Keratinocyte (primary cell): ENCODE data around the gene SFMBT2. TPM values are rescaled to one million over a fixed set of nuclear protein-coding genes. Genes with fewer than 3 reads are reported as not detected.

Experiments used
- DNase-seq: peaks from one replicate; pipeline ENCODE4 v3.0.0-alpha.2; 2011; ENCODE audit warnings: low read depth, missing footprints, low spot score
- FAIRE-seq: peaks from 2 replicates; lab custom pipeline; 2011; peaks lifted over from hg19 to GRCh38; lab: Jason Lieb, UNC
- H2AFZ ChIP-seq: 2 replicates; pipeline ENCODE4 v1.6.0; 2012; ENCODE audit warnings: low read length, control low read depth, inconsistent platforms; ENCODE audit not compliant: control insufficient read depth
- H3K27ac ChIP-seq: 2 replicates; pipeline ENCODE4 v1.5.1; 2011; ENCODE audit warnings: low read length; ENCODE audit not compliant: control insufficient read depth, insufficient read depth
- H3K27me3 ChIP-seq: 3 replicates; pipeline ENCODE4 v1.6.0; 2011; ENCODE audit warnings: low read length; ENCODE audit not compliant: control insufficient read depth, insufficient read depth; ENCODE audit errors: extremely low read depth
- H3K36me3 ChIP-seq, 2 experiments: 2 replicates in 1 of 2; 3 replicates in 1 of 2; pipeline ENCODE4 v1.5.1; 2011; ENCODE audit warnings: low read length in 2 of 2, mild to moderate bottlenecking in 1 of 2; ENCODE audit not compliant: control insufficient read depth in 2 of 2, insufficient read depth in 2 of 2; ENCODE audit errors: extremely low read depth in 1 of 2
- H3K4me1 ChIP-seq: 3 replicates; pipeline ENCODE4 v1.5.1; 2011; ENCODE audit warnings: low read length; ENCODE audit not compliant: control insufficient read depth, insufficient read depth; ENCODE audit errors: extremely low read depth
- H3K4me2 ChIP-seq: 3 replicates; pipeline ENCODE4 v1.6.0; 2011; ENCODE audit warnings: low read depth, low read length; ENCODE audit not compliant: control insufficient read depth, insufficient read depth; ENCODE audit errors: extremely low read depth
- H3K4me3 ChIP-seq, 3 experiments: fragments of 200-600 bp in 1 of 3; sonication (generic) in 1 of 3; 2 replicates in 2 of 3; 3 replicates in 1 of 3; pipeline ENCODE4 v1.5.1; 2011 to 2016; ENCODE audit warnings: low read length in 3 of 3, mild to moderate bottlenecking in 3 of 3, control low read depth in 2 of 3, inconsistent platforms in 1 of 3, low read depth in 1 of 3, mixed read lengths in 1 of 3, mixed run types in 1 of 3, moderate library complexity in 1 of 3; ENCODE audit not compliant: control insufficient read depth in 2 of 3, insufficient read depth in 2 of 3; ENCODE audit errors: extremely low read depth in 1 of 3
- H3K79me2 ChIP-seq: 2 replicates; pipeline ENCODE4 v1.6.0; 2012; ENCODE audit warnings: low read length; ENCODE audit not compliant: control insufficient read depth, insufficient read depth
- H3K9ac ChIP-seq: 3 replicates; pipeline ENCODE4 v1.6.0; 2011; ENCODE audit warnings: low read length; ENCODE audit not compliant: control insufficient read depth, insufficient read depth; ENCODE audit errors: extremely low read depth
- H3K9me1 ChIP-seq: 3 replicates; pipeline ENCODE4 v1.6.0; 2011; ENCODE audit warnings: low read length; ENCODE audit not compliant: control insufficient read depth, insufficient read depth; ENCODE audit errors: extremely low read depth
- H3K9me3 ChIP-seq: 2 replicates; pipeline ENCODE4 v1.5.1; 2012; ENCODE audit warnings: low read depth, low read length; ENCODE audit not compliant: control insufficient read depth
- H4K20me1 ChIP-seq: 3 replicates; pipeline ENCODE4 v1.6.0; 2011; ENCODE audit warnings: low read length; ENCODE audit not compliant: control insufficient read depth, insufficient read depth; ENCODE audit errors: extremely low read depth
- CTCF ChIP-seq, 3 experiments: IDR thresholded peaks in 1 of 3; conservative IDR thresholded peaks in 1 of 3; optimal IDR thresholded peaks in 1 of 3; 2 replicates in 2 of 3; 3 replicates in 1 of 3; pipeline versions ENCODE3 to v1.5.1; 2011; ENCODE audit warnings: low read length in 3 of 3, mild to moderate bottlenecking in 3 of 3, moderate library complexity in 2 of 3, control low read depth in 1 of 3, inconsistent platforms in 1 of 3; ENCODE audit not compliant: insufficient read depth in 2 of 3; ENCODE audit errors: extremely low read depth in 1 of 3
- EZH2 ChIP-seq: IDR thresholded peaks from one replicate; pipeline ENCODE4 v1.6.1; 2012; ENCODE audit warnings: inconsistent platforms, mild to moderate bottlenecking, low read length, moderate library complexity
- dilution Hi-C: fragments of 300-500 bp; cut with MboI; formaldehyde crosslinking; loops from one replicate; pipeline ENCODE4 v1.7.0; 2020; ENCODE audit warnings: low sequenced_read_pairs; ENCODE audit not compliant: extremely low pct_ligation_motif_present
- polyA plus RNA-seq, 5 experiments: library from polyadenylated mRNA; depleted of rRNA in 3 of 5; stranded (reverse) in 3 of 5; stranded (forward) in 1 of 5; unstranded in 1 of 5; fragments of >200 nt; gene quantifications; 1 replicate in 1 of 5; 2 replicates in 3 of 5; 3 replicates in 1 of 5; pipeline versions ENCODE4 v1.2.1 to v1.2.3, GENCODE V29; 2011 to 2012; ENCODE audit warnings: missing spikeins in 2 of 5, low read depth in 1 of 5, low replicate concordance in 1 of 5

The SFMBT2 gene
- polyA plus RNA-seq, 1 donor (not counting 4 experiments of a cell fraction or from before 2014, with no cell fraction given) = 0.71 TPM

GRCh38 chr10:7306147-7306546 is 104.7 kb downstream of the SFMBT2 start:
- no peak for DNase-seq
- TF ChIP-seq EZH2 = no peak
- TF ChIP-seq CTCF (optimal IDR thresholded peaks at IDR 0.05 in 1 of 3, IDR thresholded peaks at IDR 0.05 in 1 of 3, conservative IDR thresholded peaks at IDR 0.05 in 1 of 3; ENCODE audit: extremely low read depth in 1 of 3, insufficient read depth in 2 of 3, low read length in 3 of 3) = no peak
- Histone ChIP-seq H3K4me2 (no peak overlapping the region), H2AFZ (no peak overlapping the region), H4K20me1 (no peaks in the 10 kb centered on the region), H3K4me3 (no peak overlapping the region), H3K36me3 (no peaks in the 10 kb centered on the region), H3K4me1 (no peaks in the 10 kb centered on the region), H3K27me3 (no peaks in the 10 kb centered on the region), H3K9me3 (no peaks in the 10 kb centered on the region), H3K9me1 (no peaks in the 10 kb centered on the region), H3K9ac (no peak overlapping the region), H3K27ac (no peak overlapping the region), H3K79me2 (no peaks in the 10 kb centered on the region)
- dilution Hi-C loops = no loop called here
- no peak for FAIRE-seq

GRCh38 chr10:7305053-7305452 is 105.8 kb downstream of the SFMBT2 start:
- Histone ChIP-seq H3K4me2 (no peak overlapping the region), H3K4me3 (no peak overlapping the region), H2AFZ (no peak overlapping the region), H3K9ac (no peak overlapping the region), H3K79me2 (no peaks in the 10 kb centered on the region), H4K20me1 (no peaks in the 10 kb centered on the region), H3K4me1 (no peaks in the 10 kb centered on the region), H3K27me3 (no peaks in the 10 kb centered on the region), H3K27ac (no peak overlapping the region), H3K9me3 (no peaks in the 10 kb centered on the region), H3K36me3 (no peaks in the 10 kb centered on the region), H3K9me1 (no peaks in the 10 kb centered on the region)
- TF ChIP-seq CTCF (optimal IDR thresholded peaks at IDR 0.05 in 1 of 3, IDR thresholded peaks at IDR 0.05 in 1 of 3, conservative IDR thresholded peaks at IDR 0.05 in 1 of 3; ENCODE audit: extremely low read depth in 1 of 3, insufficient read depth in 2 of 3, low read length in 3 of 3) (no peak), EZH2 (no peak)
- dilution Hi-C loops = no loop called here
- DNase-seq = no peak
- FAIRE-seq = no peak
